A549 (cell line): ENCODE data around the gene PDZD7. TPM values are rescaled to one million over a fixed set of nuclear protein-coding genes. Genes with fewer than 3 reads are reported as not detected.

Experiments
- ATAC-seq, 2 experiments: fragments of 200-7000 bp in 1 of 2; fragments of >200 bp in 1 of 2; cut with Nextera tagmentation in 1 of 2; cut with Tn5 transposase in 1 of 2; 3 replicates each; pipeline versions ENCODE4 v1.8.0 to v1.9.1; 2018 to 2020; ENCODE audit warnings: mild to moderate bottlenecking in 1 of 2, moderate library complexity in 1 of 2
- CTCF ChIA-PET: fragments of 300-600 bp; sonication (Branson Sonifier 250); formaldehyde crosslinking; extraction: SDS; loops from one replicate; lab custom pipeline; 2021; ENCODE audit warnings: antibody characterized with exemption, inconsistent platforms; lab: Yijun Ruan, JAX
- POLR2A ChIA-PET: fragments of 350-600 bp; formaldehyde crosslinking; extraction: SDS; loops from one replicate; lab custom pipeline; 2021; ENCODE audit warnings: antibody characterized with exemption, inconsistent platforms; lab: Yijun Ruan, JAX
- DNase-seq, 2 experiments: peaks; one replicate each; pipeline versions ENCODE4 v3.0.0 to v3.0.0-alpha.2; 2011 to 2016; ENCODE audit warnings: low read depth in 1 of 2, low spot score in 1 of 2
- FAIRE-seq: peaks from 2 replicates; lab custom pipeline; 2011; peaks lifted over from hg19 to GRCh38; lab: Jason Lieb, UNC
- H3K27ac ChIP-seq, 2 experiments: fragments of >200 bp; sonication (Bioruptor Twin); formaldehyde crosslinking; 3 replicates each; pipeline ENCODE4 v1.5.1; 2016 to 2017
- H3K4me1 ChIP-seq: fragments of >200 bp; sonication (Bioruptor Twin); formaldehyde crosslinking; 3 replicates; pipeline ENCODE4 v1.6.1; 2016
- H3K4me2 ChIP-seq: fragments of >200 bp; sonication (Bioruptor Twin); formaldehyde crosslinking; 3 replicates; pipeline ENCODE4 v1.6.1; 2016
- H3K4me3 ChIP-seq: fragments of >200 bp; sonication (Bioruptor Twin); formaldehyde crosslinking; 3 replicates; pipeline ENCODE4 v1.5.1; 2016
- H3K9me3 ChIP-seq: fragments of >200 bp; sonication (Bioruptor Twin); formaldehyde crosslinking; 3 replicates; pipeline ENCODE4 v1.6.1; 2016
- ATOH8 ChIP-seq: fragments of 250-450 bp; sonication (Bioruptor Pico); IDR thresholded peaks from 2 replicates; pipeline ENCODE4 v1.5.0; 2020; ENCODE audit warnings: low read depth, mild to moderate bottlenecking, moderate library complexity
- BCL3 ChIP-seq: fragments of >200 bp; sonication (Bioruptor Twin); formaldehyde crosslinking; IDR thresholded peaks from 3 replicates; pipeline ENCODE4 v1.6.1; 2016
- CBX8 ChIP-seq: fragments of 200-600 bp; sonication (generic); IDR thresholded peaks from 2 replicates; pipeline ENCODE4 v1.6.1; 2016
- CEBPB ChIP-seq, 2 experiments: fragments of >200 bp in 1 of 2; sonication (Bioruptor Twin) in 1 of 2; formaldehyde crosslinking in 1 of 2; IDR thresholded peaks; 2 replicates each; pipeline ENCODE4 v1.6.1; 2012 to 2016
- ESRRA ChIP-seq: fragments of 150-350 bp; IDR thresholded peaks from 2 replicates; pipeline ENCODE4 v1.6.1; 2014; ENCODE audit warnings: mild to moderate bottlenecking, low read length, borderline replicate concordance
- GATA3 ChIP-seq: IDR thresholded peaks from 2 replicates; pipeline ENCODE4 v1.6.1; 2012; ENCODE audit warnings: borderline replicate concordance
- HDAC2 ChIP-seq: fragments of 200-600 bp; sonication (generic); IDR thresholded peaks from 2 replicates; pipeline ENCODE4 v1.6.1; 2016
- HES2 ChIP-seq: fragments of >200 bp; sonication (Bioruptor Twin); formaldehyde crosslinking; IDR thresholded peaks from 2 replicates; pipeline ENCODE4 v1.6.1; 2016
- HEYL ChIP-seq: fragments of 250-450 bp; sonication (Bioruptor Pico); IDR thresholded peaks from 2 replicates; pipeline ENCODE4 v1.8.0; 2021; ENCODE audit warnings: mild to moderate bottlenecking, moderate library complexity
- HMGXB4 ChIP-seq: fragments of 250-450 bp; sonication (Bioruptor Pico); IDR thresholded peaks from 2 replicates; pipeline ENCODE4 v1.5.0; 2021; ENCODE audit warnings: mild to moderate bottlenecking, moderate library complexity, borderline replicate concordance
- HOXA7 ChIP-seq: fragments of 250-450 bp; sonication (Bioruptor Pico); IDR thresholded peaks from 2 replicates; pipeline ENCODE4 v1.5.0; 2020; ENCODE audit warnings: mild to moderate bottlenecking, moderate library complexity
- KDM5A ChIP-seq: fragments of 200-600 bp; sonication (generic); IDR thresholded peaks from 2 replicates; pipeline ENCODE4 v1.6.1; 2016; ENCODE audit warnings: antibody characterized with exemption, mild to moderate bottlenecking
- MAX ChIP-seq: IDR thresholded peaks from 2 replicates; pipeline ENCODE4 v1.6.1; 2012
- NPAS2 ChIP-seq: fragments of 250-450 bp; sonication (Bioruptor Pico); IDR thresholded peaks from 2 replicates; pipeline ENCODE4 v1.8.0; 2022; ENCODE audit warnings: mild to moderate bottlenecking, moderate library complexity, borderline replicate concordance
- NR3C1 ChIP-seq: fragments of >200 bp; sonication (Bioruptor Twin); formaldehyde crosslinking; IDR thresholded peaks from 3 replicates; pipeline ENCODE4 v1.6.1; 2017
- PBX3 ChIP-seq: IDR thresholded peaks from 2 replicates; pipeline ENCODE4 v1.6.1; 2012
- POLR2A ChIP-seq: IDR thresholded peaks from 2 replicates; pipeline ENCODE4 v1.6.1; 2012; ENCODE audit warnings: mild to moderate bottlenecking, low read length
- POLR2AphosphoS2 ChIP-seq: conservative IDR thresholded peaks from 2 replicates; pipeline ENCODE4 v1.6.1; 2012; ENCODE audit warnings: low read length, improper control_type of control experiment, inconsistent platforms
- RARB ChIP-seq: fragments of 250-450 bp; sonication (Bioruptor Pico); IDR thresholded peaks from 2 replicates; pipeline ENCODE4 v1.8.0; 2021; ENCODE audit warnings: mild to moderate bottlenecking, moderate library complexity
- RFX5 ChIP-seq: fragments of 450-650 bp; IDR thresholded peaks from 2 replicates; pipeline ENCODE4 v1.7.1; 2014; ENCODE audit warnings: antibody characterized with exemption, mild to moderate bottlenecking, moderate library complexity
- TFCP2L1 ChIP-seq: fragments of 250-450 bp; sonication (Bioruptor Pico); IDR thresholded peaks from 2 replicates; pipeline ENCODE4 v1.5.0; 2021; ENCODE audit warnings: mild to moderate bottlenecking
- TP53 ChIP-seq: fragments of 250-450 bp; sonication (Bioruptor Pico); IDR thresholded peaks from 2 replicates; pipeline ENCODE4 v1.5.0; 2021; ENCODE audit warnings: mild to moderate bottlenecking, moderate library complexity
- ZC3H11A ChIP-seq: fragments of 450-650 bp; IDR thresholded peaks from 2 replicates; pipeline ENCODE4 v1.6.1; 2014; ENCODE audit warnings: antibody characterized with exemption, mild to moderate bottlenecking
- ZNF302 ChIP-seq: fragments of 250-450 bp; sonication (Bioruptor Pico); IDR thresholded peaks from 2 replicates; pipeline ENCODE4 v1.9.0; 2021; ENCODE audit warnings: inconsistent platforms, mild to moderate bottlenecking, moderate library complexity
- WGBS: methylation state at CpG from one replicate; pipeline ENCODE4 v1.1.6; 2017; ENCODE audit errors: missing lambda C conversion rate; 5-methylcytosine and 5-hydroxymethylcytosine counted together
- polyA plus RNA-seq, 4 experiments: library from polyadenylated mRNA; depleted of rRNA in 3 of 4; stranded (reverse); fragments of >200 nt; fragmentation: RNase III in 1 of 4; extraction: RNeasy Plus Mini Kit Qiagen cat#74134 plus additional on column Dnase treatment in 1 of 4; gene quantifications; 2 replicates in 3 of 4; 3 replicates in 1 of 4; pipeline ENCODE4 v1.2.3, GENCODE V29; 2011 to 2017

The PDZD7 gene
- polyA plus RNA-seq, 2 of the 4 experiments (the other 2 are of a cell fraction) = 0.21 to 0.56 TPM

- TF ChIP-seq HMGXB4 (no peak), ZC3H11A (no peak), PBX3 (no peak), GATA3 (no peak), RFX5 (no peak)
- Histone ChIP-seq H3K9me3 (no peaks in the 10 kb centered on the region), H3K4me2 (no peak overlapping the region), H3K27ac (no peak overlapping the region), H3K4me3 (no peak overlapping the region), H3K4me1 (peaks cover 22% of the 10 kb centered on the region)
- 94% methylated on average over 5 of the region's 6 CpGs for WGBS
- no peak for FAIRE-seq
- CTCF ChIA-PET = interaction anchor here (3.7 to 25.8 kb wide), 3 partner anchors 8 to 21 kb away, joined by 24 to 608 read pairs (median 308); partner anchors contain the start of genes LZTS2, MRPL43, PDZD7 and SFXN3
- DNase-seq = no peak
- no peak for ATAC-seq
- POLR2A ChIA-PET = no interaction called here
Measured at GRCh38 chr10:101008823-101009423, 22.0 kb downstream of the PDZD7 start.

- POLR2A ChIA-PET = no interaction called here
- Histone ChIP-seq H3K27ac (no peak overlapping the region), H3K9me3 (no peaks in the 10 kb centered on the region), H3K4me3 (no peak overlapping the region), H3K4me2 (no peak overlapping the region), H3K4me1 (peaks cover 19% of the 10 kb centered on the region)
- FAIRE-seq (no peak), ATAC-seq (no peak), DNase-seq (no peak)
- TF ChIP-seq NPAS2 (CRISPR knock-in tag) = no peak
- TF ChIP-seq RARB (CRISPR knock-in tag) = no peak
- no peak for TF ChIP-seq POLR2AphosphoS2
- no peak for TF ChIP-seq BCL3
- TF ChIP-seq KDM5A = no peak
- TF ChIP-seq TFCP2L1 (CRISPR knock-in tag) = no peak
- WGBS = 73% methylated on average over 13 of the region's 13 CpGs
- CTCF ChIA-PET = interaction anchor here (1.0 to 25.8 kb wide), 4 partner anchors 8 to 42 kb away, joined by 3 to 608 read pairs (median 156); partner anchors contain the start of genes LZTS2, MRPL43 and TWNK
Measured at GRCh38 chr10:101007915-101008822, 22.8 kb downstream of the PDZD7 start.

GRCh38 chr10:101007099-101007711 is 23.7 kb downstream of the PDZD7 start:
- no peak for ATAC-seq
- FAIRE-seq = no peak
- CTCF ChIA-PET = interaction anchor here (0.8 to 25.8 kb wide), 7 partner anchors 9 to 53 kb away, joined by 3 to 608 read pairs (median 5); partner anchors contain the start of genes LZTS2, MRPL43 and TWNK
- WGBS = 86% methylated on average over 11 of the region's 11 CpGs
- Histone ChIP-seq H3K9me3 (no peaks in the 10 kb centered on the region), H3K4me2 (no peak overlapping the region), H3K4me3 (no peak overlapping the region), H3K4me1 (peaks cover 9% of the 10 kb centered on the region), H3K27ac (no peak overlapping the region)
- no peak for DNase-seq
- POLR2A ChIA-PET = interaction anchor here (1.2 kb wide), 1 partner anchor 13 kb away, joined by 3 read pairs; no protein-coding TSS in a partner anchor
- TF ChIP-seq POLR2A (no peak), NR3C1 (no peak), TP53 (no peak), HES2 (no peak), BCL3 (no peak), HEYL (CRISPR knock-in tag) (no peak), CEBPB (IDR thresholded peaks at IDR 0.05) (no peak), ATOH8 (CRISPR knock-in tag) (no peak), HDAC2 (no peak), ZNF302 (CRISPR knock-in tag) (no peak), ESRRA (no peak), HOXA7 (CRISPR knock-in tag) (no peak), PBX3 (no peak), MAX (no peak), CBX8 (no peak)
